ENCODE data around the gene ZNF668.
A peak's percentile ranks its signal among the peaks of the same experiment; 100 is the strongest.

ZNF668 gene

GRCh38 chr16:31081428-31082351 lies 7.7 kb upstream of the ZNF668 start:
- DNase-seq = no peak

- no peak for DNase-seq
Observed at GRCh38 chr16:31080756-31081419, 6.8 kb upstream of the ZNF668 start.

GRCh38 chr16:31080035-31080629 lies 6.1 kb upstream of the ZNF668 start:
- DNase-seq = no peak

- no peak for DNase-seq
Observed at GRCh38 chr16:31079342-31079944, 5.4 kb upstream of the ZNF668 start.

GRCh38 chr16:31078597-31079341 lies 4.7 kb upstream of the ZNF668 start:
- DNase-seq = no peak

GRCh38 chr16:31077592-31078396 lies 3.8 kb upstream of the ZNF668 start:
- DNase-seq = no peak

GRCh38 chr16:31077024-31077423 lies 3.0 kb upstream of the ZNF668 start:
- DNase-seq = no peak

GRCh38 chr16:31076319-31076718 lies 2.3 kb upstream of the ZNF668 start:
- no peak for DNase-seq

GRCh38 chr16:31074814-31075183 lies 759 bp upstream of the ZNF668 start:
- no peak for DNase-seq

- peak; percentile 82 for DNase-seq
Observed at GRCh38 chr16:31073142-31073969, 684 bp downstream of the ZNF668 start.

GRCh38 chr16:31072540-31073141 lies 1.4 kb downstream of the ZNF668 start:
- no peak for DNase-seq

GRCh38 chr16:31071861-31072260 lies 2.2 kb downstream of the ZNF668 start:
- no peak for DNase-seq

- DNase-seq = no peak
Observed at GRCh38 chr16:31067342-31067741, 6.7 kb downstream of the ZNF668 start.

GRCh38 chr16:31064882-31065461 lies 9.1 kb downstream of the ZNF668 start:
- no peak for DNase-seq

- DNase-seq = peak; percentile 26
Observed at GRCh38 chr16:31063843-31064611, 10.0 kb downstream of the ZNF668 start.

GRCh38 chr16:31063495-31063842 lies 10.6 kb downstream of the ZNF668 start:
- no peak for DNase-seq

GRCh38 chr16:31061813-31062440 lies 12.1 kb downstream of the ZNF668 start:
- DNase-seq = no peak

- DNase-seq = no peak
Observed at GRCh38 chr16:31061126-31061812, 12.8 kb downstream of the ZNF668 start.

All from activated gamma-delta T cell treated with Interleukin-2 at 50 U/mL for 16 hours (primary cell).